Measurements from ENCODE around the gene PPA2.

Gene PPA2

DNA sequence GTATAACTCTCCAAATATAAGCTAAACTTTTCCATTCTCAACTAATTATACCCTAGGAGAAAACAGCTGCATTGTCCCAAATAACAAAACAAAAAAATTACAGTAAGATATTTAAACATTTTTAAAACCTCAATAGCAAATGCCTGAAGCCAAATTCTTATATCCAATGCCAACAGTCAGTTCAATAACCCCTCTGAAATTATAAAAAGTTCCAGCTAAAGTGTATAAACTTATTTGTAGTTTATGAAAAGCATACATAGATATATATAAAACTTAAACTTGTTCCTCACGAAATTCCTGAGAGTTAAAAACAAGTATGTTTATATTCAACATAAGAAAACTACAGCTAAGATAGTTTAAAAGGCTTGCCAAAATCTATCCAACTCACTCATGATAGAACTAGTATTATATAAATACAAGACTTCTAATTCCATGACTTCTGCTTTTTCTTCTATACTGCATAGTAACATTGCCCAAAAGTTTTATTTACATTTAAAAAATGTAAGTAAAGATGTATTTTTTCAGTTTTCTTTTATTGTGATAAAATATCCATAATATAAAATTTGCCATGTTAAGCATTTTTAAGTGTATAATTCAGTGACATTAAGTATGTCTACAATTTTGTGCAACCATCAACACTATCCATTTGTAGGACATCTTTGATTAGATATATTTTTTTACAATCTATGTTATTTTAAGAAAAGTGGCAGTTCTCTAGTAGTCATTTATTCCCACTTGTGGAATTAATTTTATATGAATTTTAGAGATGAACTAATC lies 72.8 kb downstream of the PPA2 start:
- no peaks in the 10 kb centered on the region for H3K27me3 Mint-ChIP-seq (ENCODE audit: low read depth)
- H3K4me3 Mint-ChIP-seq: no peak overlapping the region
- TF ChIP-seq, protein P1, sequence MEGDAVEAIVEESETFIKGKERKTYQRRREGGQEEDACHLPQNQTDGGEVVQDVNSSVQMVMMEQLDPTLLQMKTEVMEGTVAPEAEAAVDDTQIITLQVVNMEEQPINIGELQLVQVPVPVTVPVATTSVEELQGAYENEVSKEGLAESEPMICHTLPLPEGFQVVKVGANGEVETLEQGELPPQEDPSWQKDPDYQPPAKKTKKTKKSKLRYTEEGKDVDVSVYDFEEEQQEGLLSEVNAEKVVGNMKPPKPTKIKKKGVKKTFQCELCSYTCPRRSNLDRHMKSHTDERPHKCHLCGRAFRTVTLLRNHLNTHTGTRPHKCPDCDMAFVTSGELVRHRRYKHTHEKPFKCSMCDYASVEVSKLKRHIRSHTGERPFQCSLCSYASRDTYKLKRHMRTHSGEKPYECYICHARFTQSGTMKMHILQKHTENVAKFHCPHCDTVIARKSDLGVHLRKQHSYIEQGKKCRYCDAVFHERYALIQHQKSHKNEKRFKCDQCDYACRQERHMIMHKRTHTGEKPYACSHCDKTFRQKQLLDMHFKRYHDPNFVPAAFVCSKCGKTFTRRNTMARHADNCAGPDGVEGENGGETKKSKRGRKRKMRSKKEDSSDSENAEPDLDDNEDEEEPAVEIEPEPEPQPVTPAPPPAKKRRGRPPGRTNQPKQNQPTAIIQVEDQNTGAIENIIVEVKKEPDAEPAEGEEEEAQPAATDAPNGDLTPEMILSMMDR (IDR thresholded peaks at IDR 0.05; ENCODE audit: unreplicated experiment in 3 of 3): no peak
- peaks cover 41% of the 10 kb centered on the region for H3K36me3 Mint-ChIP-seq (ENCODE audit: low read depth)
- peaks cover 3% of the 10 kb centered on the region for H3K9me3 Mint-ChIP-seq
- H3K4me1 Mint-ChIP-seq: no peaks in the 10 kb centered on the region
- H3K27ac Mint-ChIP-seq: no peak overlapping the region

GRCh38 chr4:105399532-105400161 lies 74.2 kb downstream of the PPA2 start:
- Mint-ChIP-seq H3K36me3 (ENCODE audit: low read depth) (peaks cover 40% of the 10 kb centered on the region), H3K4me1 (no peaks in the 10 kb centered on the region), H3K27ac (no peak overlapping the region), H3K4me3 (no peak overlapping the region), H3K9me3 (no peaks in the 10 kb centered on the region), H3K27me3 (ENCODE audit: low read depth) (no peaks in the 10 kb centered on the region)
- TF ChIP-seq, protein P1 (IDR thresholded peaks at IDR 0.05; ENCODE audit: unreplicated experiment in 3 of 3): no peak

GRCh38 chr4:105392858-105393257 lies 81.0 kb downstream of the PPA2 start:
- Mint-ChIP-seq H3K27ac (no peak overlapping the region), H3K4me1 (no peaks in the 10 kb centered on the region), H3K27me3 (ENCODE audit: low read depth) (no peaks in the 10 kb centered on the region), H3K4me3 (no peak overlapping the region), H3K9me3 (no peaks in the 10 kb centered on the region), H3K36me3 (ENCODE audit: low read depth) (peaks cover 49% of the 10 kb centered on the region)
- TF ChIP-seq, protein P1 (IDR thresholded peaks at IDR 0.05; ENCODE audit: unreplicated experiment in 3 of 3): no peak

- no peaks in the 10 kb centered on the region for H3K9me3 Mint-ChIP-seq
- H3K36me3 Mint-ChIP-seq (ENCODE audit: low read depth): peaks cover 46% of the 10 kb centered on the region
- no peaks in the 10 kb centered on the region for H3K27me3 Mint-ChIP-seq (ENCODE audit: low read depth)
- H3K4me1 Mint-ChIP-seq: peaks cover 10% of the 10 kb centered on the region
- H3K27ac Mint-ChIP-seq: no peak overlapping the region
- TF ChIP-seq, protein P1 (IDR thresholded peaks at IDR 0.05; ENCODE audit: unreplicated experiment in 3 of 3): no peak
- no peak overlapping the region for H3K4me3 Mint-ChIP-seq
Measured at GRCh38 chr4:105389167-105389566, 84.7 kb downstream of the PPA2 start.

- Mint-ChIP-seq H3K27me3 (ENCODE audit: low read depth) (no peaks in the 10 kb centered on the region), H3K9me3 (no peaks in the 10 kb centered on the region), H3K4me1 (peaks cover 10% of the 10 kb centered on the region), H3K4me3 (no peak overlapping the region), H3K27ac (peak overlapping the region in 1 of 3 experiments; percentile 38), H3K36me3 (ENCODE audit: low read depth) (peaks cover 47% of the 10 kb centered on the region)
- TF ChIP-seq, protein P1 (IDR thresholded peaks at IDR 0.05; ENCODE audit: unreplicated experiment in 3 of 3): no peak
Measured at GRCh38 chr4:105387466-105387865, 86.4 kb downstream of the PPA2 start.
